Measurements from ENCODE around the gene ACTR1B.
"Not testable (repeated sequence)": the region's sequence is repeated elsewhere in the genome, so short reads cannot be mapped to it uniquely, and the experiment has no call there.

The ACTR1B gene

GRCh38 chr2:97663962-97664635 lies at the start of gene ACTR1B:
Gene ACTR1B, minus strand, starts transcription at chr2:97664044. Its CDS starts 154 bp downstream, at chr2:97663890.
- DNase-seq (ENCODE audit: low read depth): peak; percentile 89

- no peak for DNase-seq (ENCODE audit: low read depth)
These were observed 49.0 kb upstream of the ACTR1B start for GRCh38 chr2:97712693-97713295.

- not testable (repeated sequence) for DNase-seq (ENCODE audit: low read depth)
These were observed 48.3 kb upstream of the ACTR1B start for GRCh38 chr2:97712175-97712574.

GRCh38 chr2:97711394-97711711 lies 47.5 kb upstream of the ACTR1B start:
- DNase-seq (ENCODE audit: low read depth): no peak

GRCh38 chr2:97708608-97709007 lies 44.8 kb upstream of the ACTR1B start:
- DNase-seq (ENCODE audit: low read depth): no peak

GRCh38 chr2:97708048-97708380 lies 44.2 kb upstream of the ACTR1B start:
- no peak for DNase-seq (ENCODE audit: low read depth)

- no peak for DNase-seq (ENCODE audit: low read depth)
These were observed 43.7 kb upstream of the ACTR1B start for GRCh38 chr2:97707362-97708047.

DNA sequence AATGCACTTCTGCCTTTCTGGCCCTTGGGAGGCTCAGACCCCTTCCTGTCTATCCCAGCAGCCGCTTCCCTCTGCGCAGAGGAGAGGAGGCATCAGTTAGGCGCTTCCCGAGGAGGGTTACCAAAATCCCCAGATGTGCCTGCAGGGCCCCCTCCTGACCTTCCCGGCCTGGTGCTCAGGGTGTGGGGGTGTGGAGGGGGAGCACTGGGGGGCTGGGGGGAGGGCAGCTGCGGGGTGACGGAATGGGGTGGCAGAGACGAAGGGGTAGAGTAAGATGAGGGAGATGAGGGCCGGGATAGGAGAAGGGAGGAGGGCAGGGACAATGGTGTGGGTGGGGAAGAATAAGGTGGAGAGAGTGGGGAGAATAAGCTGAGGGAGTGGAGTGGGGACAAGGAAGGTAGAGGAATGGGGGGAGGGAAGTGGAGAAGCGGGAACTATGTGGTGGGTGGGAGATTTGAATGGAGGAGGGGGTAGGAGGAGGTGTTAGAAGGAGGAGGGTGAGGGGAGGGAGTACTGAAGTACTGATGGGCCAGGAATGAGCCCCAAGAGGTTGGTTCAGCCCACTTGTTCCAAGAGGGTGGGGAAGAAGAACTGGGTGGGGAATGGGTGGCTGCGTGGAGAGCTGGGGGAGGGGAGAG lies 43.0 kb upstream of the ACTR1B start:
- no peak for DNase-seq (ENCODE audit: low read depth)

- no peak for DNase-seq (ENCODE audit: low read depth)
These were observed 42.3 kb upstream of the ACTR1B start for GRCh38 chr2:97706112-97706511.

DNA sequence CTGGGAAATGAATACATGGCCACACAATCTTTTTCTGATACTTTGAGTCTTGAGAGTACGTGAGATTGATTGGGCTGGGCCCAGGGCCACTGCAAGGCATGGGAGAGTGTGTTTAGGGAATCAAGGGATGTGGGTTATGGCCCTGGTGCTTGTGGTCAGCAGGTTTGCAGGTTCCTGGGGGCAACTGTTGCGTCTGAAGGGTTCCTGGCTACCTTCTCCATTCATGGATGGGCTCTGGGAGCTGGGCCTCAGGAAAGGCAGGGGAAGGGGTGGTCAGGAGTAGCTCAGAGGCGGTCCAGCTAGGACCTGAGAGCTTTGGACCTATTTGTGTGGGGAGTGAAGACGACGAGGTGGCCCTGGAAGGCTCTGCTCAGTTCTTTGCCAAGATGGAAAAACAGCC lies 41.1 kb upstream of the ACTR1B start:
- no peak for DNase-seq (ENCODE audit: low read depth)

GRCh38 chr2:97703741-97704140 lies 39.9 kb upstream of the ACTR1B start:
- no peak for DNase-seq (ENCODE audit: low read depth)

DNA sequence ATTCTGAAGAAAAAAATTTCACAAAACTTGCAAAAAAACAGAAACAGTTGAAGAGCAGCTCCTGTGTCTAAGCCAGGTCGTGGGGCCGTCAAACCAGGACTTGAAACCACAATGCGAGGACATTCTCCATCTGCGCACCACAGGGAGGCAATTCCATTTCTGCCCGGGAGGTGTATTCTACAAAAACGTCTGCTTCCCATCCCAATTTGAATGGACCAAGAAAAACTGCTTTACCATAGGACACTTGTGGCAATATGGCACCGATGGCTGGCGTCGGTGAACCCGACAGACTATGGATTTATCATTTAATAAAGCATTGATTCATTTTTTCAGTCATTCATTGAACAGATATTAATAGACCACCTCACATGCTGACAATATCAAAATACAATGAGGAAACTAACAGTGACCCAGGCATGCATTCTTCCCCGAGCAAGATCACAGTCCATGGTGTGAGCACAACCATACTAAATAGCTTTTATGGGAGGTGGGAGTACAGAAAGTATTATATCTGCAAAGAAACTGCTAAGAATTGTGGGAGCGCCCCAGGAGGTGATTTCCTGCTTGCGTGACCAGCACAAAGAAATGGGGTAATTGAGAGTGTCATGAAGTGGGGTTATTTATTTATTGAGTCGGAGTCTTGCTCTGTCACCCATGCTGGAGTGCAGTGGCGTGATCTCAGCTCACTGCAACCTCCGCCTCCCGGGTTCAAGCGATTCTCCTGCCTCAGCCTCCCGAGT lies 39.1 kb upstream of the ACTR1B start:
- no peak for DNase-seq (ENCODE audit: low read depth)

DNA sequence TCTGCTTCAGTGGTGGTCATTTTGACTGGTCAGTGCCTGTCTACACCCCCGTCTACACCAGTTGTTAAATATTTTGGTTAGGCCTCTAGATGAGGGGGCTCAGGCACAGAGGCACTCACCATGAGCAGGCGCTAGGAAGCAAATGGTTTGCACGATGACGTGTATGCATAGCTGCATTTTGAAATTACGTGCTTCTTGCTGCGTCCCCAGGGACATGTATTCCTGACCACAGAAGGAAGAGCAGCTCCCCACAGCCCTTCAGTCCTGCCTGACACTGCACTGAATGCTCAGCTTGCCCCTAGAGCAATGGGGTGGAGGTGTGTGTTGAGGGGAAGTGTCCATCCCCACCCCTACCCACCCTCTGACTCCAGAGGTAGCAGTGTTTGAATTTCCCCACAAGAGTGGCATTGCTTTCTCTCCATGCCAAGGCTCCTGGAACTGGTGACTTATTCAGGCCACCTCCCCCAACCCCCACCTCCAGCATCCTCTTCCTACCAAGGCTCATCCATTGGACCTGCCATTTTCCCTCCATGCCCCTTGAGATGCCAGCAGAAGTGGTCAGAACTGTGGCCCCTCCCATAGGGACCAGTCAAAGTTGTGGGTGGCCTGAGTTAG lies 38.1 kb upstream of the ACTR1B start:
- DNase-seq (ENCODE audit: low read depth): no peak

- no peak for DNase-seq (ENCODE audit: low read depth)
These were observed 37.3 kb upstream of the ACTR1B start for GRCh38 chr2:97701186-97701585.

DNA sequence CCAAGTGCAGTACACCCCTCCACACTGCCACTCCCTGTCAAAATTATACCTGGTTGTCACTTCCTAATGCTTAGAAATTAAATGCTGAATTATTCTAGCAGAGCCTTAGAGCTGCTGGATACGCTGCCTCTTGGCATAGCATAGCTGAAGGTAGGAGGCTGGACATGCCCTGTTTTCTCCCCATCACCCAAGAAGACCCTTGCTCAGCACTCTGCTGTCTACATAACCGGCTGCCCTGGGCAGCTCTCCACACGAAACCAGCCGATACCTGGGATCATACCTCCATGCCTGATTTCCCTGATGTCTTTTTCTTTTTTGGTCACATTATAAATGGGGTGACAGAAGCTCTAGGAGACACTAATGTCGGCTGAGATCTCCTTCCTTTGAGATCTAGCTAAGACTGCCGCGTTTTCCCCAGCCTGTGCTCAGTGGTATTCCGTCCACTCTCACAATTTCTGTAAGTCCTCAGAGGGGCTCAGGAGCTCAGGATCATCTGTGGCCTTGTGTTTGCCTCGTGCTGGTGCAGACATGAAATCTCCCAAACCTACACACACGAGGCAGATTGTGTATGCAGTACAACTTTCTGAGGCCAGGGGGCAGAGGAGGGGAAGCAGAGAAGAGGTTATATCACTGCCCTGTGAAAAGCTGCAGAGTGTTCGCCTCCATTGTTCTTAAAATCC lies 36.1 kb upstream of the ACTR1B start:
- DNase-seq (ENCODE audit: low read depth): no peak

DNA sequence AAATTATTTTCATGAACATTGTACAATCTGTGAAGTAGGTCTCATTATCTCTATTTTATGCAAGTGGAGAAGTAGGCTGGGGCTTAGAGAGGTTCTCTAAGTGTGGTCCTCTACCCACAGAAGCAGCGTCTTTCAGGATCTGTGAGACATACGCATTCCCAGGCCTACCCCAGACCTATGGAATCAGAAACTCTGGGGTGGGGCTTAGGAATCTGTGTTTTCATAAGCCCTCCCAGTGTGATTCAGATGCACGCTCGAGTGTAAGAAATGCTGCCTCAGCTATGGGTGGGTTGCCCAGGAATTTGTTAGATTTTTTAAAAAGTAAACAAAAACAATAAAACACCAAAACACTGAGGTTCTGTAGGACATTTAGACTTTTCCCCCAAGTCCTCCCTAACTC lies 34.7 kb upstream of the ACTR1B start:
- DNase-seq (ENCODE audit: low read depth): no peak

GRCh38 chr2:97697252-97698235 lies 33.7 kb upstream of the ACTR1B start:
- DNase-seq (ENCODE audit: low read depth): no peak

GRCh38 chr2:97695744-97696143 lies 31.9 kb upstream of the ACTR1B start:
- DNase-seq (ENCODE audit: low read depth): no peak

DNA sequence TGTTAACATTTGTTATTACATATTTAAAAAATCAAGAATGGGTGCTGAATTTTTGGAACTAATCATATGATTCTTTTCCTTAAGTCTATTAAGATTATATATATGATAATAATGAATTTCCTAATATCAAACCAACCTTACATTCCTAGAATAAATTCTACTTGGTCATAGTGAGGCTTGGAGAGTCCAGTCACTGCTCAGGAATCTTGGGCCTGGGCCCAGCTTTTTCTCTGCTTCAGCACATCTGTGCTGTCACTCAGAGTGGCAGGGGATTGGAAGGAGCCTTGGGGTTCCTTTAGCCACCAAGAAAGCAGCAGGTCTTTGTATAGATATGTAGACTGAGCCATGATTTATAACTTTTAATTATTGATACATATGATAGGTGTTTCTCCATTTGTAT lies 29.6 kb upstream of the ACTR1B start:
- no peak for DNase-seq (ENCODE audit: low read depth)

DNA sequence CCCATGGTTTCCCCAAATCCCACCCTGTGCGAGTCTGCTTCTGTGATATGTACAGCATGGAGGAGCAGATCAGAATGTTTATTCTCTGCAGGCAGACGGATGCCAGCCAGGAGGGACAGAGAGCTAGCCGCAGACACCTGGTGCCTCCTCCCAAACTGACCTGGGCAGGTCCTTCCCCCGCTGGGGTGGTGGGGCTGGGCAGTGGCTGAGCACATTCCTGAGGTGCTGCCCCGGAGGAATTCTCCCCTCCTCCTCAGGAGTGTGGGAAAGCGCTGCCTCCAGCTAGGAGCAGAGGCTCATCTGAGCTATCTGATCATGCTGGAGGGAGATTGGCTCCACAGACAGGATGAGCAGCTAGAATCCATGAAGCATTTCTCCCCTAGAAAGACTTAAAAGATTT lies 27.3 kb upstream of the ACTR1B start:
- DNase-seq (ENCODE audit: low read depth): no peak
